ENCODE results near the gene TBX5.

TBX5 gene

GRCh38 chr12:114404926-114405518, 922 bp downstream of the TBX5 start:
- no peak for DNase-seq

- DNase-seq: no peak
Observed at GRCh38 chr12:114404083-114404925, 1.6 kb downstream of the TBX5 start.

DNA sequence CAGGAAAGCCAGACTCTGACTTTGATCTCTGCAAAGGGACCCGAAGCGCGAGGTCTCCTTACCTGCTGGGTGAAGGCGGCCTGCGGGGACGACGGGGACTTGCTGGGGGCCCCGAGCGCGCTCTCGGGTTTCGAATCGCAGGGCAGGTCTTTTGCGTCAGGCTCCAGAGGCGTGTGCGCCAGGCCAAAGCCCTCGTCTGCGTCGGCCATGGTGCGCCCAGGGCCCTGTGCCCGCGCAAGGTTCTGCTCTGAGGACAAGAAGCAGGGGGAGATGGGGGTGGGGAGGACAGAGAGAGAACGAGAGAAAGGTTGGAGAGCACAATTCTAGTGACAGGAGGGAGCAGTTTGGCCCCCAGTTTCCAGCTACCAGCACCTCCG, 2.3 kb downstream of the TBX5 start:
- no peak for DNase-seq

GRCh38 chr12:114403011-114403689, 2.8 kb downstream of the TBX5 start:
- no peak for DNase-seq

- no peak for DNase-seq
Observed at GRCh38 chr12:114402084-114402717, 3.7 kb downstream of the TBX5 start.

DNA sequence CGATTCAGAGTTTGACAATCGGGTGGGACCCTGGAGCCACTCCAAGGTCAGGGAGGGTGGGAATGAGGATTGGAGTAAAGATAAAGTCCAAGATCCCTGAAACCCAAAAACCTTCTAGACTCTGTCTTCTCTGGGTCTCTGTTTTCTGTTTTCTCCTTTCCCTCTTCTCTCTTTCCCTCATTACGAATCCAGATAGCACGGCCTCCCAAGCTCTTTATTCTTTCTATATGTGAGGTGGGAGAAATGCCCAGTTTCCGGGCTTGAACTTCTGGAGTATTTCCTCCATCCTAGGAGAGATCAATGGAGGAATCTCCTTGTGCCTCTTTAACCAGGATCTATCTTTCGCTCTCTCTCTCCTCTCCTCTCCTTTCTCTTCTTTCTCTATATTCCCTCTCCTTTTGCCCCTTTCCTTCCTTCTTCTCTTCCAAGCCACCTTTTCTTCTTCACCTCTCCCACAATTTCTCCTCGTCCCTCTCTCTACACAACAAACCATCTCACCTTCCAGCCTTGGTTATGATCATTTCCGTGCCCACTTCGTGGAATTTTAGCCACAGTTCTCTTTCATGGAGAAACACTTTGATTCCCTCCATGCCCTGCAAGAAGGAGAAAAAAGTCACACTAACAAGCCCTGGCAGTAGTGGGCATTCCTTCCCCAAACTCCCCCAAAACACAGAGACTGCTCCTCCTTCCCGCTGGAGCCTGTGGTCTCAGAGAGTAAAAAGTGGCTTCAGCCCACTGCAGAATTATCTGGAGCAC, 4.4 kb downstream of the TBX5 start:
- DNase-seq: no peak

GRCh38 chr12:114400925-114401324, 5.0 kb downstream of the TBX5 start:
- DNase-seq: no peak

DNA sequence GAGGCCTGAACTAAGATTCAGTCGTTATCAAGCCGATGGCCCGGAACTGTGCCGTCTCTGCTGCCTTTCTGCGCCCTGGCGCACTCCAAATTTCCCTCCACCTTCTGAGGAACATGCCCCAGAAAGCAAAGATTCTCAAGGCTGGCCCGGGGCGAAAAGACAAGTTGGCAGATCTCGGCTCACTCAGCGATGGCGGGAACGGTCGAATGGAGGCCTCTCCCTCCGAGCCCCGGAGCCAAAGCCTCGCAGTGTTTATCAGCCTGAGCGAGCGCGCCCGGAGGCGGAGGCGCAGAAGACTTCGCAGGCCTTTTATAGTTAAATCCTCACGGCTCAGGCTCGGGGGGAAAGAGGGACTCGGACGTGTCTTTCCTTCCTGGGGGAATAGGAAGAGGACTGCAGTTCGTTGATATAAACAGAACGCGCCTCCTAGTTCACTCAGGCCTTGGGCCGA, 5.6 kb downstream of the TBX5 start:
- DNase-seq: no peak

- DNase-seq: no peak
Observed at GRCh38 chr12:114399664-114400211, 6.2 kb downstream of the TBX5 start.

DNA sequence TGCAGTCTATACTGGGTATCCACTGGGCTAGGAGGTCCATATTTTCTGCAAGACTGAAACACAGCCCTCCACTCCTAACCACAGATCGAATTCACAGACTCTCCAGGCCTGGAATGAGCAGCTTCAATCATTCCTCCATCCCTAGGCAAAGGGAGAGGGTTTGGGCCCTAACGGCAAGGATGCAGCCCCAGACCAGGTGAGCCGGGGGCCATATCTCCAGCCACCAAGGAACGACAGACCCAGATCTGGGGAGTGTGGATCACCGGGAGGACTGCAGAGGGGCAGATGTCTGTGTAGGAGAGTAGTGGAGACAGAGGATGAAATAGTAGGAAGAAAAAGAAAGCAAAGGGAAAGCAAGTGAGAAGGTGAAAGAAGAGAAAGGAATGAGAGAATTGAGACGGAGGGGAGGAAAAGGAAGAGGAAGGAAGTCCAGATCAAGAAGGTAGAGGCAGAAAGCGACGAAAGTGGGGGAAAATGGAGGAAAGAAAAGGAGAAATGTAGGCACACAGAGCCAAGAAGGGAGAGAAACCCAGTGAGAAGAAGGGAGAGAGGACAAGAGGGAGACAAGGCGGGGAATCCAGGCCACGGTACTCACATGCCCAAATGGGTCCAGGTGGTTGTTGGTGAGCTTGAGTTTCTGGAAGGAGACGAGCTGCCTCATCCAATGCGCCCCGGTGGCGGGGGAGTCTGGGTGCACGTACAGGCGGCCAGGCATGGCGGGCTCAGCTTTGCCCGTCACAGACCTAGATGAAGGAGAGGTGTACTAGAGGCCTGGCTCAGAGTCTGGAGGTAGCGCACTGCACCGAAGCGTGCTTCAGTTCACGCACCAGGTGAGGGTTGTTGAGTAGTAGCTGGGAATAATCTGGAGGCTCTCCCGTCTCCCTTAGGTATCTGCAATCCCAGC, 7.7 kb downstream of the TBX5 start:
- DNase-seq: no peak

- no peak for DNase-seq
Observed at GRCh38 chr12:114396869-114397719, 8.8 kb downstream of the TBX5 start.

DNA sequence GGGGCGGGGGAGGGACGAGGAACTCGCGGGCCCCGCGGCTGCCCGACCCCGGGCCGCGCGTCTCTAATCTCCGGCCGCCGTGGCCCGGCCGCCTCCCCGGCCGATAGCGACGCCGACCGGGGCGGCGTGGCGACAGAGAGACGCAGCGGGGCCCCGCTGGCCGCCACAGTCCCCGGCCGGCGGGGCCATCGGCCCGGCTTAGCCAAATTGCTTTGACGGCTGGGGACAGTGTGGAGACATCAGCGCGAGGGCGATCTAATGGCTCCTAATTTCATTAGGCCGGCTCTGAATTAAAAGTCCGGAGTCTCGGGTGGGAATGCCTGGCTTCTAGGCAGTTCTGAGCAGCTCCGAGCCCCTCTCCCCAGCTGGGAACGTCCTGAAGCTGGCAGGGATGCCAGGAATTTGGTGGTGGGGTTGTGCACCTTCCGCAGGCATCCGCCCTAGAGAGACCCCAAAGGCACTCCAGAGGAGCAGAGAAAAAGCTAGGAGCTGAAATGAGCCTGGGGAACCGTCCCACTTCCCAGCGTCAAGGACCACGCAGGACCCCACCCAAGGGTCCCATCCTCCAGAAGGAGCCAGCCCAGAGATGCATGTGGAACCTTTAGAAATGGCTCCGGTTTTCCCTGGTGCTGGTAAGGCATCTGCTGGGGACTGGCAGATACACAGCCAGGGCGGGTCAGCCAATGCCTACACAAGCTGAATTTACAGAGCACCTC, 9.6 kb downstream of the TBX5 start:
- no peak for DNase-seq

DNA sequence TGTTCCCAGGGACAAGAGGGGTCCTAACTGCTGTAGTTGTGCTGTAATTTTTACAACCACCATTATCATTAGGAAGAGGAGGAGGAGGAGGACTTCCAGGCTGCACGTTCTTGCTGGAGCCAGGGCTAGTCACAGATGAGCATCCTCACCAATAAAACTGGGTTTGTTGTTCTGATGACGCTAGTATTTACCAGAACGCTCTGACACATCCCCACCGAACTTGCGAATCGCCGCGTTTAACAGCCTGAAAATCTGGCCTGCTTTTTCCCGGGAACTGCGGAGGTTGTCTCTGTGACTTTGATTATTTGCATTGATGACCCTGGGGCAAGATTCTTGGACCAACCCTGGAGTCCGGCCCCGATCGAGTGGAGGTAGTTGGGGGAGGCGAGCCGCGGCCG, 10.2 kb downstream of the TBX5 start:
- DNase-seq: no peak

GRCh38 chr12:114395233-114395632, 10.7 kb downstream of the TBX5 start:
- no peak for DNase-seq

DNA sequence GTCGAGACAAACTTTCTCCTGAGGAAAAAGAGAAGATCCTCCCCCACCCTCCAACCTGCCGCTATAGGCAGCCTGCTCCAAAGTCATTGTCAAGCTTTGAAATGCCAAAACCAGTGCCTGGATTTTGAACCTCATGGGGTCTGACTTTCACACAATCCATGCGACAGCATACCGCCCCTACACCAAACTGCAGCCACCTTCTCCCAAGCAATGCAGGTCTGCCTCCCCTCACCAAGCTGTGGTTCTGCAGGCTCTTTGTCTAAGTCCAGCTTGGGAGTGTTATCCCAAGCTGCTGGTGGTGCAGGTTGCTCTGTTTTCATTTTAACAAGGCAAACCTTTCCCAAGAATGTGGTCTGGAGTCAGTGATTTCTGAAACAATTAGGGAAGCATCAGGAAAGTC, 12.4 kb downstream of the TBX5 start:
- DNase-seq: no peak

GRCh38 chr12:114392909-114393308, 13.0 kb downstream of the TBX5 start:
- no peak for DNase-seq

GRCh38 chr12:114391088-114391487, 14.9 kb downstream of the TBX5 start:
- DNase-seq: no peak

DNA sequence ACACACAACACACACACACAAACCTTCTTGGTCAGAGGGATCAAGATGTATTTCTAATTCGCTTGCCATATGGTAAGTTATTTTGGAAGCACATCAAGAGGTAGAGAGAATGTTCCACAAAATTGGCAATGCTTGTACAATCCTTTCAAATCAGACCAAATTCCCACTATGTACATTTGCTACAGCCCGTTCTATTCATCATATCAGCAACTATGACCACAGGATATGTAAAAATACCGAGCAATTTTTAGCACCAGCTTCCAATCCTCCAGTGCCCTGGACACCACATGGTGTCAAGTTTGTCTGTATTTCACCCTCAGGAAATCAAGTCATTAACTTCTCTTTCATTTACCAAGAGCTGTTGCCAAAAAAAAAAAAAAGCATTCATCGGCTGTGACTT, 21.2 kb downstream of the TBX5 start:
- DNase-seq: no peak

DNA sequence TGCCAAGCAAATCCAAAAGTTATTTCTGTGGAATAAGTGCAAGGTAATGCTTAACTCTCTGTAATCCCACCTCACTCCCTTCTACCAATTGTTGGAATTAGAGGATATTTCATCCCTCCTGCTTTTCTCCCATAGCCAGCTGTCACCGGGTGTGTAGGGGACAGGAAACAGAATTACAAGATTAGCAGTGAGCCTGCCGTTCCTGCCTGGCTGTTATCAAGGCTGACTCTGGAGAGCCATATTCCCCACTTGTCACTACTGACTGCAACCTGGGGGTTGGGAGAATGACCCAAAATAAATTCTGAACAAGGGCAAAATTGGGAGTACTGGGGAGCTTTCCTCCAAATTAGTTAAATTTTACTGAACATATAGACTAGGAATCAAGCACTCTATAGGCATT, 24.8 kb downstream of the TBX5 start:
- DNase-seq: no peak

DNA sequence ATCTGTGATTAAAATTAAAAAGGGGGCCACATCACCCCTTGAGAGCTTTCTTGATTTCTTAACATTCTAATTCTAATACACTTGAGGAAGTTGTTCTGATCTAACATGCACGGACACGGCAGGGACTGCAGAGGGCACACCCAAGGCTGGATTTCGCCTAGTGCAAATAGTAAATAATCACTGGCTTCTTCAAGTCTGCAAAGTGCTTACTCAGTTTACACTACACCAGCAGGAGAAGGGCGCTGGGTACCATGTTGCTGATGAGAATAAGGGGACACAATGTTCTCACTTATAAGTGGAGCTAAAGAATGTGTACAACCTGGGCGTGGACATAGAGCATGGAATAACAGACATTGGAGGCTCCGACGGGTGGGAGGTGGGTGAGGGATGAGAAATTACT, 34.2 kb downstream of the TBX5 start:
- no peak for DNase-seq

All from activated CD4-positive, CD25-positive, alpha-beta regulatory T cell (primary cell).